Measurements from ENCODE around the gene IFT88. TPM values are rescaled to one million over a fixed set of nuclear protein-coding genes. Genes with fewer than 3 reads are reported as not detected.
"Not testable (repeated sequence)": the region's sequence is repeated elsewhere in the genome, so short reads cannot be mapped to it uniquely, and the experiment has no call there.

IFT88 gene
- total RNA-seq, 1 donor from 2014 or later: 12.1 TPM

GRCh38 chr13:20623000-20623399 is 56.0 kb downstream of the IFT88 start:
- DNase-seq (ENCODE audit: low read depth): no peak

GRCh38 chr13:20624213-20624612 is 57.3 kb downstream of the IFT88 start:
- DNase-seq (ENCODE audit: low read depth): no peak

- no peak for DNase-seq (ENCODE audit: low read depth)
Measured at GRCh38 chr13:20633802-20634201, 66.8 kb downstream of the IFT88 start.

- no peak for DNase-seq (ENCODE audit: low read depth)
Measured at GRCh38 chr13:20636079-20636478, 69.1 kb downstream of the IFT88 start.

GRCh38 chr13:20637811-20638210 is 70.9 kb downstream of the IFT88 start:
- DNase-seq (ENCODE audit: low read depth): no peak

- DNase-seq (ENCODE audit: low read depth): no peak
Measured at GRCh38 chr13:20647758-20648157, 80.8 kb downstream of the IFT88 start.

GRCh38 chr13:20652946-20653345 is 86.0 kb downstream of the IFT88 start:
- DNase-seq (ENCODE audit: low read depth): no peak

GRCh38 chr13:20654156-20654555 is 87.2 kb downstream of the IFT88 start:
- DNase-seq (ENCODE audit: low read depth): no peak

- no peak for DNase-seq (ENCODE audit: low read depth)
Measured at GRCh38 chr13:20658451-20659040, 91.6 kb downstream of the IFT88 start.

- DNase-seq (ENCODE audit: low read depth): no peak
Measured at GRCh38 chr13:20664351-20664750, 97.4 kb downstream of the IFT88 start.

- no peak for DNase-seq (ENCODE audit: low read depth)
Measured at GRCh38 chr13:20666948-20667347, 100.0 kb downstream of the IFT88 start.

GRCh38 chr13:20667857-20668437 is 101.0 kb downstream of the IFT88 start:
- DNase-seq (ENCODE audit: low read depth): no peak

GRCh38 chr13:20669162-20669561 is 102.2 kb downstream of the IFT88 start:
- no peak for DNase-seq (ENCODE audit: low read depth)

GRCh38 chr13:20671789-20672188 is 104.8 kb downstream of the IFT88 start:
- DNase-seq (ENCODE audit: low read depth): no peak

- no peak for DNase-seq (ENCODE audit: low read depth)
Measured at GRCh38 chr13:20672772-20673171, 105.8 kb downstream of the IFT88 start.

GRCh38 chr13:20673715-20674114 is 106.8 kb downstream of the IFT88 start:
- DNase-seq (ENCODE audit: low read depth): no peak

- DNase-seq (ENCODE audit: low read depth): no peak
Measured at GRCh38 chr13:20676213-20676612, 109.3 kb downstream of the IFT88 start.

- not testable (repeated sequence) for DNase-seq (ENCODE audit: low read depth)
Measured at GRCh38 chr13:20678606-20679005, 111.6 kb downstream of the IFT88 start.

- no peak for DNase-seq (ENCODE audit: low read depth)
Measured at GRCh38 chr13:20679879-20680278, 112.9 kb downstream of the IFT88 start.

- DNase-seq (ENCODE audit: low read depth): no peak
Measured at GRCh38 chr13:20680416-20681080, 113.6 kb downstream of the IFT88 start.

GRCh38 chr13:20681481-20681880 is 114.5 kb downstream of the IFT88 start:
- peak; percentile 25 for DNase-seq (ENCODE audit: low read depth)

GRCh38 chr13:20682061-20682460 is 115.1 kb downstream of the IFT88 start:
- no peak for DNase-seq (ENCODE audit: low read depth)

- no peak for DNase-seq (ENCODE audit: low read depth)
Measured at GRCh38 chr13:20684041-20684440, 117.1 kb downstream of the IFT88 start.
